GM21529 (cell line): Measurements from ENCODE around the gene CELF4.

Source experiments
- ATAC-seq: cut with Tn5 transposase; IDR thresholded peaks from one replicate; pipeline ENCODE4 v1.9.1; 2021; ENCODE audit not compliant: unreplicated experiment

The CELF4 gene

DNA sequence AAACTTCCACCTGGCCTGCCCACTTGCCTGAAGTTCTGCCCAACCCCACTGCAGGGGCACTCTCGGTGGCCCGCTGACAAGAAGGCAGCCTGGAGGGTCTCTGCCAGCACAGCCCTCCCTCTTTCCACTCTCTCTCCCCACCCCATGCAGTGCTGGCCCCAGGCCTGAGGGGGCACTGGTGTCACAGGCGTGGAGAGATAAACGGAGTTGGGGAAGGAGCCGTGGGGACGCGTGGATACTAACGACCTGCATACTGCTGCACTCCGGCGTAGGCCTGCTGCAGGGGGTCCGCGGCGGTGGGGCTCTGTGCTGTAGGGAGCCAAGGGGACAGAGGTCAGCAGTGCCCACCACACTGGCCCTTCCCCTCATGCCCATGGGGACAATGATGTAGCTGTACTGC lies 299.3 kb downstream of the CELF4 start:
- ATAC-seq, result no peak

DNA sequence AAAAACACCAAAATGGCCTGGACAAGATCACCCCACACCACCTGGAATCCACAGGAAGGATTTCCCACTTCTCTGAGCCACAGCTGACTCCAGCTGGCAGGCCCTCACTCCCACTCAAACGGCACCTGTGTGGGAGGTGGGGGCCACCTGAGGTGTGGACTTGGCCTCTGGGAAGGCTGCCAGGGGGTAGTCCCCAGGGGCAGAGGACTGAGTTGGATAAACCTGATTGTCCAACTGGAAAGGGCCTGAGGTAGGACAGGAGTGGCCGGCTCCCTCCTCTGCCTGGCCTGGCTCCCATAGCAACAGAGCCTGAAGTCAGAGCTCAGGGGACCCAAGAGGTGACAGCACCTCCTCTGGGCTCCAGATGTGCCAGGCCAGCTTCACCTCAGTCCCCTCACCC lies 300.2 kb downstream of the CELF4 start:
- ATAC-seq, result no peak

DNA sequence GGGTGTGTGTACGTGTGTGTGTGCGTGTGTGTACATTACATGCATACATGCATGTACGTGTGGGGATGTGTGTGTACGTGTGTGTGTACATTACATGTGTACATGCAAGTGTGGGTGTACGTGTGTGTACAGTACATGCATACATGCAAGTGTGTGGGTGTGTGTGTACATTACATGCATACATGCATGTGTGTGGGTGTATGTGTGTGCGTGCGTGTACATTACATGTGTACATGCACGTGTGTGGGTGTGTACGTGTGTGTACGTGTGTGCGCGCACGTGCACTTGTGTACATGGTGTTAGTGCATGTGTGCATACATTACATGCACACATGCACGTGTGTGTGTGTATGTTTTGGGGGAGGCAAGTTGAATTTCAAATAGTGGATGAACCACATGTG lies 300.6 kb downstream of the CELF4 start:
- ATAC-seq, result no peak

DNA sequence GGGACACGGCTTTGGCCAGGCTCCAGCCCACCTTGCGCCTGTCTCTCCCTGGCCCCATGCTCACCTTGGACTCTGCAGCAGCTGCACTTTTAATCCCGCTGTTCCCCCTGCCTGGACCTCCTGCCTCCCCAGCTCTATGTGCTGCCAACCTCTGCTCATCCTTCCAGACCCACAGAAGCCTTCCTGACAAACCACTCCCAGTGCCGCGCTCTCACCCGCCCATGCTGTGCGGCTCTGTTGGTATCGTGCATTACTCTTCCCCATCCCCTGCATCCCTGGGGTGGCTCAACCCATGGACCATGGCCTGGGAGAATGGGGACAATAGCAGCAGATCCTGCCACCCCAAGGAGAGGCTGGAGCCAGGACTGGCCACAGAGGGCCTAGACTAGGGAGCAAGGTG lies 303.6 kb downstream of the CELF4 start:
- ATAC-seq, result no peak

DNA sequence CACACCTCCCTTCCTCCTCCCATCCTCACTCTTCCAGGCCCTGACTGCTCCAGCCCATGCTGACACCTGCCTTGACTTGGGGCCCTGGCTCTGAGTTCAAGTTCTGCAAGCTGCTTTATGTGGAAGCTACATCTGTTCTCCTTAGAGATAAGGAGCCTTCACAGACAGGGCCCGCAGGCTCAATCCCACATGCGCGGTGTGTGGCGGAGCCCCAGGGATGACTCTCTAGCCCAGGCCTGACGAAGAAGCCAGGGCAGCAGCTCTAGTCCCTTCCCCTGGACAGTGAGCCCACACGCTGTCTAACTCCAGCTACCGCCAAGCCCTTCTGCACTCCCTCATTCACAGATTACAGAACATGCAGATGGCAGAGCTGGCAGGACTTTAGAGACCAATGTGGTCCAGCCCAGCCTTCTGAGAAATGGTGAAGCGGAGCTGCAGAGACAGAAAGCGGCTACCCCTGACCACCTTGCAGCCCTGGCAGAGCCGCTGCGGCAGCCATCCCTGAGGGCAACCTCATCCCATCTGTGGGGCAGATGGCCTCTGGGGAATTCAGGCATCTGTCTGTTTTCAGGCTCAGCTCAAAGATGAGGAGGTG lies 304.3 kb downstream of the CELF4 start:
- ATAC-seq, result no peak

DNA sequence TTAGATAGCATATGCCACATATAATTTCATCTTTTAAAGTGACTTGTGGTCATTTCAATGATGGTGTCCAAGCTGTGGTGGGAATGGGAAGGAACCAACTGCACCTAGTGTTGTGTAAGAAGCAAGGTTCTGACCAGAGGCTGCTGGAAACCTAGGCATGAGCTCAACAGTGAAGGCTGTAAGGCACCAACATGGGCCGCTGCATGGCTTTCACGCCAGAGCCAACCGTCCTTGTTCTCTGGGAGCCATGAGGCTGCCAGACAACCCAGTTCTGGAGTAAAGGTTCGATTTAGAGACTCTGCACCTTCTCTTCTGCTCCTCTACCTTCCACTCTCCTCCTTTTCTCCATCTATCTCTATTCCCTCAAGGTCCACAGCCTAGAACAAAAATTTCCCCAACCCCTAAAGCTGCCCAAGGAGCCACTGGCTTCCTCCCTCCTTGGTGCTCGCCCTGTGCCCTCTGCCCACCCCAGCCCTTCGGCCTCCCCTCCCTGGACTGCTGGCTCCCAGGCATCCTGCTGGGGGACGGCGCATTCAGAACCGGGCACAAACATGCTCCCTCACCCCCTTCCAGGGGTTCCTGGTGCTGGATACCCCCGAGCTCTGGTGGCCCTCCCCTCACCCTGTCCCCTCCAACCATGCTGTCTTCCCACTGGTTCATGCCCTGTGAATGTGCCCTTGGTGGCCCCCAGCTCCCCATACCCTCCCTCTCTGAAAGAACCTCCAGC lies 305.1 kb downstream of the CELF4 start:
- ATAC-seq, result no peak

DNA sequence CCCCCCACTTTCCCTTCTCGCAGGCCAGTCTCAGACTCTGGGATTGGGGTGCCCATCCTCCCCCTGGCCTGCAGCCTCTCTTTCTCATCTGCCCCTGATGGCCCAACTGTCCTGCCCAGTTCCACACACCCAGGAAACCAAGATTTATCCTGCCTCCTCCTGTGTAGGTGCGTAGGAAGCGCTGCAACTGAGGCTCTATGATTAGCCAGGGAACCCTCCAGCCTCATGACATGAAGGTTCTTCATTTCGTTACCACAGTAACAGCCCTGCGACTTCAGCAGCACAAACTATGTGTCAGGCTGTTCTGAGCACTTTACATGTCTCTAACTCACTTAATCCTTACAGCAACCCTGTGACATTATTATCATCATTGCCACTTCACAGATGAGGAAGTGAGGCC lies 305.9 kb downstream of the CELF4 start:
- no peak for ATAC-seq

DNA sequence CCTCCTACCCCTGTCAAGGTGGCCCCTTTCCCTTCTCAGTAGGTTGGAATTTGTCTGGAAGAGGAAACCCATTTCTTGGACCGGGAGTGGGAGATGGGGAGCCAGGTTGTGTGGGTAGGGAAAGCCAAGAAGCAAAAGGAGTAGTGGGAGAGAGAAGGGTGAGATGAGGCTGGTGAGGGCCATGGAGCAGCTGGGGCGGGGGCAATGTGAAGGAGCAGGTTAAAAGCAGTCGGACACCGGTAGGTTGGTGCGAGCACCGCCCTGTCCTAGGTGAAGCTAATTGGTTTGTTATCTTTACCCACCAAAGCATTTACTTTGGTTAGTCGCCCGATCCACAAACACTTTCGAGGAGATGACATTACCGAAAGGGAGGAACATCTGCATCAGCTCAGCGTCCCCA lies 306.8 kb downstream of the CELF4 start:
- ATAC-seq, result no peak

DNA sequence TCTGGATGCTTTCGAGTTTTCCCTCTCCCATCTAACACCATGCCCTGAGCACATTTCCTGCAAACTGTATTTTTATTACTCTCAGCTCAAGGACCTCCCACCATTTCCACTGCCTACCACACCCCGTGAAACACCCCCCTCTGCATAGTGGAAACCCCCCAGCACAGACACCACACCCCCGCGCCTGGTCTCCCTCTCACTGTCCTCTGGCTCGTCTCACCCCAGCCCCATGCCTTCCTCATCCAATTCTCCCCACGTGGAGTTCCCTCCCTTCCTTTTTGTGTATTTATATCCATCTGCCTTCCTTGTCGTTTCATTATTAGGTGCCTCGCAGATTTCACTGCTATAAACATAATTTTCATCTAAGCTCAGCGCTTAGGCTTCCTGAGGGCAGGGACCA lies 307.5 kb downstream of the CELF4 start:
- no peak for ATAC-seq

DNA sequence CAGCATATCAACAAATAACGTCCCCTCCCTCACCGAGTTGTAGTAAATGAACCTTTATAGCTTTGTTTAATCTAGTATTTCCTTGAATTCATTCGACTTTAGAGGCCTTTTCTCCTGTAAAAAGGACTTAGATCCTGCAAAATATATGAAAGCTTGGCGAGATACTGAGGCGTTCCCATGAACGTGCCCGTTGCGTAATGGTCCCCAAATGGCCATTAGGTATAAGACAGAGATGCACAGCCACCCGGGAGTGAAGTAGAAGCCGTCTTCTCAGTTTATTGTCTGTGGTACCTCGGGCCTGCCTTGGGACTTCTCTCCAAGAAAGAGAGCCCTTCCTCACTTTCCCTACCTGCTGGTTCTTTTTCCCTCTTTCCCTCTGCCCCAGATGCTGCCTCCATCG lies 310.6 kb downstream of the CELF4 start:
- no peak for ATAC-seq

DNA sequence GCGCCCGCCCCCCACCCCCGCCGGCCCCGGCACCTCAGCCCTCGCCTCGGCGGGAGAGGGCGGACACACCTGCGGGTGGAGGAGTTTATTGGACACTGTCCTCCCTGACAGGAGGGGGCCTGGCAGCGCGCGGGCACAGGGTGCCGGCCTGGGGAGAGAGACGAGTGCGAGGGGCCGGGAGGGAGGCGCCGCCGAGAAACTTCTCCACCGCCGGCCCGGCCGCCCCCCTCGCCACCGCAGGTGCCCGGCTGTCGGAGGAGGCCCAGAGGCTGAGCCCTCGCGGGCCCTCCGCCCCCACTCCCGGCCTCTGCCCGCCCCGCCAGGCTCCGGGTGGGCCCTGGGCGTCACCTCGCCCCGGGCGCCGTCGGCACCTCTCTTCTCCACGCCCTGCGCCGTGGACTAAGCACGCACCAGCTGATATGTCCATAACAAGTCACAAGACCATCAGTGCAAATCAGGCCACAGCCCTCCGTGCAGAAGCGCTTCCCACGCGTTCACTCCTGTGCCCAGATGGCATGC lies 311.3 kb downstream of the CELF4 start:
- ATAC-seq, result no peak

DNA sequence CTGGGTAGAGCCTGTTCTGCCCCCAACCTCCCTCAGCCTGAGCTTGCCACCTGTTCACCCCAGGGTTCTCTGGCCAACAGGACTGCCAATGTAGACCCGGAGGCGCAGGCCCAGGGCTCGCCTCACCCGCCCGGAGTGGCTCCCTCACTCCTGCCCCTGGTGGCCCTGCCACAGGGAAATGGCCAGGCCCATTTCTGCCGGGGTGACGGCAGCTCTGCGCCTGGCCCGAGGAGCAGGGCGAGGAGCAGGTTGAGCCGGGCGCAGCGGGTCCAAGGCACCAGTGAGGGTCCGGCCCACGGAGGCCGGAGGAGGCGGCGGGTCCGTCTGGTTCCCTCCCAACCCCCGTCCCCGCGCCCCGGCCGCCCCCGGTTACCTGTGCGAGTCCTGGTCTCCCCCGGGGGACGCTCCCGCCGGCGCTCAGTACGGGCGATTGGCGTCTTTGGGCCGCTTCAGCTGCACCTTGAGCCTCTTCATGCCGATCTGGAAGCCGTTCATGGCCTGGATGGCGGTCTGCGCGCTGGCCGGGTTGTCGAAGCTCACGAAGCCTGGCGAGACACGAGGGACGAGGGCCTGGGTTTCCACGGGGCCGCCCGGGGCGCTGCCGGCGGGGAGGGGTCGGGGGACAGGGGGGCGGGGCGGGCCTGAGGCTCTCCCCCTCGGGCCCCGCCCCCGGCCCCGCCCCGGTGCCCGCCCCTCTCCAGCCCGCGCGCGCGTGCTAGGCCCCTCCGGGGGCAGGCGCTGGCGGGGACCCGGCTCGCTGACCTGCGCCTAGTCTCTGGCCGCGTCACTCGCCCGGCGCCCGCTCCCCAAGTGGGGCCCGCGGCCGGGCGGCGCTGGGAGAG lies 312.0 kb downstream of the CELF4 start:
- ATAC-seq, result no peak

DNA sequence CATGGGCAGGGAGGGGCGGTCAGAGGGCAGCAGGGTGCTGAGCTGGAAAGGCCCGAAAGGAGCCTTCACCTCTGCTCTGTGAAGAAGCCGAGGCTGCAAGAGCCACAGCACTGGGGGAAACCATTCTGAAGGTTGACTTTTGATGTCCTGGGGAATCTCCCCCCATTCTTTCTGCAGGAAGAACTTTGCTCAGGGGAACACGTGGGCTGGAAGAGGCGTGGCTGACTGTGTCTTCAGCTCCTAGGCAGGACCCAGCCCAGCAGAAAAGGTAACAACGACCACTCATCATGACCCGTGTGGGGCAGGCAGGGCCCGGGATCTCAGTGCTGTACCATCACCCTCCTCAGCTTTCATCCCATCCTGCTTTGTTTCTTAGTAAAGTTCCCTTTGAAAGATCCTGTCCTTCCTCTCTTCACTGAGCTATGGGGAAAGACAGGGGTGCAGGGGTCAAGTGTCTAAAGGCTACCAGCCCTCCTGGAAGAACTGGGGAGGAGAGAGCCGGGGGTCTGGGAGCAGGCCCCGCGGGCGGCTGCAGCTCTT lies 312.7 kb downstream of the CELF4 start:
- ATAC-seq, result no peak

DNA sequence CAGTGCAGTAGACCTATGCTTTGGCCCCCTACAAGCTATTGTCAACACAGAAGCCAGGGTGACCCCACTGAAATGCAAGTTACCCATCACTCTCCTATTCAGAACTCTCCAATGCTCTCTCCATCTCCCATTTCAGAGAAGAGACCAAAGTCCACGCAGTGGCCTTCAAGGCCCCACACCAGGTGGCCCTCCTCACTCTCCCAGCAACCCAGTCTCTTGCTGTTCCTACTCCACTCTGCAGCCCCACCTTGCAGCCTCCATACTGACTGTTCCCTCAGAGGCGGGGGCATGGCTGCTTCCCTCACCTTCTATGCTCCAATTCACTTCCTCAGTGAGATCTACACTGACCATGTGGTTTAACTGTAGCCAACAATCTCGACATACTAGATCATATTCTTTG lies 313.3 kb downstream of the CELF4 start:
- no peak for ATAC-seq

DNA sequence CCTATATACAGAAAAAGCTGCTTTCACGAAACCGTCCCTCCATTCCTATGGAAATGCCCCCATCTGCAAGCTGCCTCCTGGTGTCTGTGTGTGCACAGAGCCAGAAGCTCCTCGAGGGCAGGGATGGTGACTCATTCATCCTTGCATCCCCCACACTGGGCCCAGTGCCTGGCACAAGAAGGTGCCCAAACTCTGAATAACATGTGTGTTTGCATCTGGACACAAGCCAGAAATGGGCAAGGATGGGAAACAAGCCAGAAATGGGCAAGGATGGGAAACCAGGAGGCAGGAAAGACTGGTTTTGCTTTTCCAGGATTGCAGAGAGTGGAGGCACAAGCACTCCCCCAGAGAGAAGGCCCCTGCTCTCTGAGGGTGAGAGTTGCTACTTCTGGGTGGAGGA lies 313.9 kb downstream of the CELF4 start:
- ATAC-seq, result no peak

DNA sequence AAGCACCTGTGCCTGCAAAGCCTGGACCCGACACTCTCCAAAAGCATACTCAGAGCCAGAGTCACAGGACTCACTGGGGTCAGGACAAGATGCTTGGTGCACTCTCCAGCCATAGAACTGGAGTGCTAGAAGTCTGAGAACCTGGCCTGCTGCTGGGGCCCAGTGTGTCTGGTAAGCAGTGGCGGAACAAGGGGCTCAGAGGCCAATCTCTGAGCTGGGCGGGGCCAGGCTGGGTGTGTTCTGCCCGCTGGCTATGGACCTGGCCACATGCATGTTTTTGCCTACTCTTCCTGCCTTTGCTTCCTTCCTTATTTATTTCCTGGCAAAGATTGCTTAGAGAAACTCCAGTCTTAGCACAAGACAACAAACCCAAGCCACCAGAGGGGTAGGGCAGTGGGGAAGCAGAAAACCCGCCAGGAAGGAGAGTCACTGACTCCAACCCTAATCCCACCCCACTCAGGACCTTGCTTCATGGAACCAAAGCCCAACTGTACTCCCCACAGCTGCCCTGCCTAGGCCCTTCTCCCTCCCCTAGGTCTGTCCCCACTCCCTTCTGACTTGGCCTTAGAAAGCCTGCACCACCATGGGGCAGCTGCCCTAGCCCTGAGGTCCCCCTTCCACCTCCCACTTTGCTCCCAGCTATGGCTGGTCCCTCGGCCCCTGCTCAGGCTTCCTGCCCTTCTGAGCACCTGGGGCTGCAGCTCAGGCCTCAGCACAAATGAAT lies 315.5 kb downstream of the CELF4 start:
- ATAC-seq, result no peak

DNA sequence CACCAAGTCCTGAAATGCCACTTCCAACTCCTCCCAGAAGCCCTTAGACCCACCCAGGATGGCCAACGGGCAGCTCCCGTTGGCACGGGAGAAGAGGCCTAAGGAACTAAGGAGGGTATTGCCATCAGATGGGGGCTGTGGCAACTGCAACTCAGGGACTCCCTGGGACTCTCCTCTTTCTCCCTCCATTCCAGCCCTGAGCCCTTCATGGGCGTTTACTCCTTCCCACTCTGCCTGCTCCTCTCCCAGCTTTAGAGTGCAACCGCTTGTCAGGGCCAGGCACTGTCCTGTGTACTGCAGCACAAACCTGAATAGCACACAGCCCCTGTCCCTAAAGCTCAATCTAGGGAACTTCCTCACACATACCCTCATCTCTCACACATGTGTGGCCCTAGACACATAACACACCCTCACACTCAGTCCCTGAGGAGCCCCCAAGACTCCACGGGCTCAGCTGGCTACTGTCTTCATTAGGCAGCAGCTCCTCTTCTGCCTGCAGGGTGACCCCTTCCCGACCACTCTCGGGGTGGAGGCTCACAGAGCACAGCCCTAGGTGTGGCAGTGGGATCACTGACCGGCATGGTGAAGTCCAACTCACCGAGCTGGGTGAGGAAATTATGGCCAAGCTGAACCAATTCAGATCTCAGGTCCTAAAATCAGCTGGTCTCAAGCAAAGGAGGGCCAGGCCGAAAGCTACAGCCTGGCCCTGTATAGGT lies 316.3 kb downstream of the CELF4 start:
- ATAC-seq, result no peak

DNA sequence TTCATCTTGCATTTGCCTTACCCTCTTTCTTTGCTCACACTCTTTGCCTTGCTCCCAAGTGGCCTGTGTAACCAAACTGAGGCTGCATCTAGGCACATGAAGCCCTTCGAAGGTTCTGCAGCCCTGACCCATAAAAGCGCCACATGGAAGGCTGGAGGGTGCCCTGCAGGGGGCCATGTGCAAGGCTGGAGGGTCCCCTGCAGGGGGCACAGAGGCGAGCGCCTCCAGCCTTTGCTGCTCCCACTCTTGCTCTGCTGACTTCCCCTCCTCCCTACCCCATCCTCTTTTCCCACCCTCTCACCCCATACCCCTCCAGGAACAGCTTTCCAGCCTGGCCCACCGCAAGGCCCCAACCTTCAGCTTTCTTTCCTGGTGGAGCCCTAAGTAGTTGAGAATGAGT lies 317.3 kb downstream of the CELF4 start:
- no peak for ATAC-seq

DNA sequence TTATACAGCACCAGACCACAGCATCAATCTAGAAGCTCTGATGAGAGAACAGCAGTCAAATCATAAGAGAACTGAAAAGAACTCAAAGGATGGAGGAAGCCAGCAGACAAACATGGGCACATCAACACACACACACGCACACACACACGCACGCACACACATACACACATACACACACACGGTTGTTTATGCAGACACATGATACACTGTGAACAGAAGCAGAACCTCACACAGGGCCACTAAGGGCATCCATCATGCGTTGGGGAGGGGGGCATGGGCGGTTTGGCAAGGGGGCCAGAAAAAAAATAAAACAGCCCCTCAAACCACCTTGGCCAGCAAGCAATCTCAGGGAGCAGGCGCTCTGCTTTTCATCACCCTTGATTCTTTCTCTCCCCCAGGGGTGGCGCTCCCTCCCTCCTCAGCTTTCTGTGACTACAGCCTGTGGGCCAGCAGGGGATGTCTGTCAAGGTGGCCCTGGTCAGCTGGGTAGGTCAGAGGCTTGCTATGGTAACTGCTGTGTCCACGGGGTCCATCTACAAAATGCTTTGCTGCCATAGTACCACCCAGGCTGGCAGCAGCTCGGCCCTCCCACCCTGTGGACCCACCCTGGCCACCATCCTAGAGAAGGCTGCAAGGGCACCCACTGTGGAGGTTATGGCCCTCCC lies 318.0 kb downstream of the CELF4 start:
- no peak for ATAC-seq

DNA sequence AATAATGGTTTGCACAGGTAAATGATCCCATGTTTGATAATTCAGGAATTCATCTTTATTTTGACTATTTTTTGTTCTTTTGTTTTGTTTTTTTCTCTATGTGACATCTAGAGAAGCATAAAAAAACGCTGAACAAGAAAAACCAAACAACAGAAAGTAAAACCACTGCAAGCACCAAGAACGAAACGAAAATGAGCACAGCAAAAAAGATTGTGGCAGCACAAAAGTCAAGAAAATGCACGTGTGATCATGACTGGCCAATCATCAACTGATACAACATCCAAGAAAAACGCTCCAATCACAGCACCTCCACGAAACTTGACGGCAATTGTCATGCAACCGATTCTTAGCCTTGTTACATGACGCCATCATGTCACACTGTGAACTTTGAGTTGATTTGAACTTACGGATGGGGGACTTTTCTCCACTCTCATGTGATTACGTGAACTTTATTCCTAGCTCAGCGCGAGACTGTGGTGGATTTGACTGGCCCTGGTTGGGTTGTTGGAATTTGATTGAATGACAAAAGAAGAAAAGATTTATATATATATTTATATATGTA lies 318.7 kb downstream of the CELF4 start:
- ATAC-seq, result no peak
